ENCODE data around the gene TGFBRAP1. TPM values are rescaled to one million over a fixed set of nuclear protein-coding genes. Genes with fewer than 3 reads are reported as not detected.

TGFBRAP1 gene
- total and polyA plus RNA-seq, 9 of the 15 experiments (the other 6 are each of a cell fraction or from before 2014, with no cell fraction given) = 3.7 to 18.0 (median 11.0) TPM

DNA sequence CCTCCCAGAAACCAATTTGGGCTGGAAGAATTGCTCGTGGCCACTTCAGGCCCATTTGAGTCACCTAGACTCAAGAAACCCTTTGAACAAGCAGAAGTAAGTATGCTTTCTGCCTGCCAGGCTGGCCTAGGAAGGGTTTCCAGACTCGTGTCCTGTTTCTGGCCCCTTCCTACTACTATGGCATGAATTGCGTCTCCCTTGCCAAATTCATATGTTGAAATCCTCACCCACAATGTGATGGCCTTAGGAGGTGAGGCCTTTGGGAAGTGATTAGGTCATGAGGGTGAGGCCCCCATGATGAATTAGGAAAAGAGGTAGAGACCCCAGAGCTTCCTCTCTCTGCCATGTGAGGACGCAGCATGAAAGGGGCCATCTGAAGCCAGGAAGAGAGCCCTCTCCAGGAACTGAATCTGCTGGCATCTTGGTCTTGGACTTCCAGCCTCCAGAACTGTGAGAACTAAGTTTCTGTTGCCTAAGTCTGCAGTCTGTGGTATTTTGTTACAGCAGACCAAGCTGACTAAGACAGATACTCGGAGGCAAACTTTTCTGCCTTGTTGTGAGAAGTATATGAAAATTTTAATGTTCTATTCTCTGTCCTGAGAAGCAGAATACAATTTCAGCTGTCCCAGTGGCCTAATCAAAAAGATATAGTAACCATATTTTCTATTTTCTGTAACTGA lies 74.9 kb downstream of the TGFBRAP1 start:
- in situ Hi-C loops (cut with MboI) = no loop called here
- no peaks in the 10 kb centered on the region for H3K79me2 ChIP-seq (ENCODE audit: control insufficient read depth, insufficient read depth, low read length)
- DNase-seq (ENCODE audit: extremely low read depth in 1 of 4, low spot score in 3 of 4) = no peak
- H4K20me1 ChIP-seq (replicated peaks; ENCODE audit: control insufficient read depth, insufficient read depth, low read length) = no peaks in the 10 kb centered on the region; the same call in 1 of the 2 replicates
- no peak for TF ChIP-seq POU5F1 (IDR thresholded peaks at IDR 0.05; ENCODE audit: borderline replicate concordance, low read depth, low read length, partially characterized antibody)
- TF ChIP-seq, protein P1, sequence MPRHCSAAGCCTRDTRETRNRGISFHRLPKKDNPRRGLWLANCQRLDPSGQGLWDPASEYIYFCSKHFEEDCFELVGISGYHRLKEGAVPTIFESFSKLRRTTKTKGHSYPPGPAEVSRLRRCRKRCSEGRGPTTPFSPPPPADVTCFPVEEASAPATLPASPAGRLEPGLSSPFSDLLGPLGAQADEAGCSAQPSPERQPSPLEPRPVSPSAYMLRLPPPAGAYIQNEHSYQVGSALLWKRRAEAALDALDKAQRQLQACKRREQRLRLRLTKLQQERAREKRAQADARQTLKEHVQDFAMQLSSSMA (CRISPR knock-in tag; IDR thresholded peaks at IDR 0.05) = no peak
- TF ChIP-seq, protein P2, sequence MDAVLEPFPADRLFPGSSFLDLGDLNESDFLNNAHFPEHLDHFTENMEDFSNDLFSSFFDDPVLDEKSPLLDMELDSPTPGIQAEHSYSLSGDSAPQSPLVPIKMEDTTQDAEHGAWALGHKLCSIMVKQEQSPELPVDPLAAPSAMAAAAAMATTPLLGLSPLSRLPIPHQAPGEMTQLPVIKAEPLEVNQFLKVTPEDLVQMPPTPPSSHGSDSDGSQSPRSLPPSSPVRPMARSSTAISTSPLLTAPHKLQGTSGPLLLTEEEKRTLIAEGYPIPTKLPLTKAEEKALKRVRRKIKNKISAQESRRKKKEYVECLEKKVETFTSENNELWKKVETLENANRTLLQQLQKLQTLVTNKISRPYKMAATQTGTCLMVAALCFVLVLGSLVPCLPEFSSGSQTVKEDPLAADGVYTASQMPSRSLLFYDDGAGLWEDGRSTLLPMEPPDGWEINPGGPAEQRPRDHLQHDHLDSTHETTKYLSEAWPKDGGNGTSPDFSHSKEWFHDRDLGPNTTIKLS (IDR thresholded peaks at IDR 0.05; ENCODE audit: borderline replicate concordance, low read depth) = no peak
- TF ChIP-seq RBM17 (IDR thresholded peaks at IDR 0.05; ENCODE audit: borderline replicate concordance, low read depth, low read length) = no peak
- no peak for TF ChIP-seq RAD51 (IDR thresholded peaks at IDR 0.05; ENCODE audit: borderline replicate concordance, low read depth)
- TF ChIP-seq POLR2A (conservative IDR thresholded peaks at IDR 0.05) = no peak
- no peak for TF ChIP-seq SMAD4 (CRISPR knock-in tag; conservative IDR thresholded peaks at IDR 0.05)
- no peak for TF ChIP-seq RHOXF2B (CRISPR knock-in tag; conservative IDR thresholded peaks at IDR 0.05)
- TF ChIP-seq NCOA2 (IDR thresholded peaks at IDR 0.05; ENCODE audit: partially characterized antibody in 2 of 2) = no peak
- TF ChIP-seq JUND (IDR thresholded peaks at IDR 0.05; ENCODE audit: borderline replicate concordance, low read depth, low read length) = no peak
- TF ChIP-seq JUND (tag; IDR thresholded peaks at IDR 0.05; ENCODE audit: borderline replicate concordance, low read depth, low read length) = no peak
- TF ChIP-seq, protein P3, sequence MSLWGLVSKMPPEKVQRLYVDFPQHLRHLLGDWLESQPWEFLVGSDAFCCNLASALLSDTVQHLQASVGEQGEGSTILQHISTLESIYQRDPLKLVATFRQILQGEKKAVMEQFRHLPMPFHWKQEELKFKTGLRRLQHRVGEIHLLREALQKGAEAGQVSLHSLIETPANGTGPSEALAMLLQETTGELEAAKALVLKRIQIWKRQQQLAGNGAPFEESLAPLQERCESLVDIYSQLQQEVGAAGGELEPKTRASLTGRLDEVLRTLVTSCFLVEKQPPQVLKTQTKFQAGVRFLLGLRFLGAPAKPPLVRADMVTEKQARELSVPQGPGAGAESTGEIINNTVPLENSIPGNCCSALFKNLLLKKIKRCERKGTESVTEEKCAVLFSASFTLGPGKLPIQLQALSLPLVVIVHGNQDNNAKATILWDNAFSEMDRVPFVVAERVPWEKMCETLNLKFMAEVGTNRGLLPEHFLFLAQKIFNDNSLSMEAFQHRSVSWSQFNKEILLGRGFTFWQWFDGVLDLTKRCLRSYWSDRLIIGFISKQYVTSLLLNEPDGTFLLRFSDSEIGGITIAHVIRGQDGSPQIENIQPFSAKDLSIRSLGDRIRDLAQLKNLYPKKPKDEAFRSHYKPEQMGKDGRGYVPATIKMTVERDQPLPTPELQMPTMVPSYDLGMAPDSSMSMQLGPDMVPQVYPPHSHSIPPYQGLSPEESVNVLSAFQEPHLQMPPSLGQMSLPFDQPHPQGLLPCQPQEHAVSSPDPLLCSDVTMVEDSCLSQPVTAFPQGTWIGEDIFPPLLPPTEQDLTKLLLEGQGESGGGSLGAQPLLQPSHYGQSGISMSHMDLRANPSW (CRISPR knock-in tag; IDR thresholded peaks at IDR 0.05) = no peak
- TF ChIP-seq GTF2F1 (IDR thresholded peaks at IDR 0.05; ENCODE audit: low read depth, low read length) = no peak
- no peak for TF ChIP-seq KDM2B (CRISPR knock-in tag; IDR thresholded peaks at IDR 0.05)
- TF ChIP-seq NR4A1 (CRISPR knock-in tag; IDR thresholded peaks at IDR 0.05) = no peak
- TF ChIP-seq NR4A1 (tag; IDR thresholded peaks at IDR 0.05) = no peak
- no peak overlapping the region for H2AFZ ChIP-seq (ENCODE audit: low read depth, low read length)
- CTCF ChIA-PET (ENCODE audit: low intra/inter-chr PET ratio) = no interaction called here
- peaks cover 10 to 29% of the 10 kb centered on the region in 2 experiments; a peak in 4 of 5 replicates for H3K27me3 ChIP-seq (ENCODE audit: control insufficient read depth in 2 of 2, insufficient read depth in 2 of 2, low read length in 2 of 2)
- no peaks in the 10 kb centered on the region for H3K9me3 ChIP-seq (replicated peaks; ENCODE audit: control insufficient read depth, insufficient read depth, low read depth, low read length)
- 22% methylated on average over 5 of the region's 5 CpGs for WGBS (ENCODE audit: insufficient coverage, low coverage, missing lambda C conversion rate)
- no peak overlapping the region for H3K4me2 ChIP-seq (ENCODE audit: insufficient read depth, low read length)
- intact Hi-C loops (cut with micrococcal nuclease) = no loop called here
- POLR2A ChIA-PET = no interaction called here
- FAIRE-seq = no peak
- no peak overlapping the region for H3K27ac ChIP-seq (ENCODE audit: extremely low read depth, low read depth, low read length)
- peaks cover 0 to 7% of the 10 kb centered on the region in 2 experiments; a peak in 4 of 5 replicates for H3K4me1 ChIP-seq (replicated peaks in 1 of 2; ENCODE audit: control insufficient read depth in 2 of 2, insufficient read depth in 2 of 2, low read length in 2 of 2)
- no peak overlapping the region for H3K9ac ChIP-seq (ENCODE audit: insufficient read depth in 1 of 2, low read depth in 2 of 2, low read length in 2 of 2)
- no peaks in the 10 kb centered on the region for H3K36me3 ChIP-seq (ENCODE audit: control insufficient read depth, insufficient read depth, low read length)
- no peak for ATAC-seq
- H3K4me3 ChIP-seq = no peak overlapping the region
- BruUV-seq (replicated peaks) = no TSS peak
- H3K9me1 ChIP-seq (ENCODE audit: control insufficient read depth, insufficient read depth, low read length) = no peaks in the 10 kb centered on the region
